HepG2 (cell line): Measurements from ENCODE around the gene CCDC3. TPM values are rescaled to one million over a fixed set of nuclear protein-coding genes. Genes with fewer than 3 reads are reported as not detected.

Experiments
- ATAC-seq: fragments of 200-7000 bp; cut with Tn5 transposase; 3 replicates; pipeline ENCODE4 v1.9.1; 2020; ENCODE audit warnings: mild to moderate bottlenecking, moderate library complexity
- BruUV-seq: library from RNA; stranded (reverse); fragments of 400-500 nt; replicated peaks from 2 replicates; lab custom pipeline; 2021; lab: Mats Ljungman, UMichigan
- CTCF ChIA-PET: fragments of 300-600 bp; formaldehyde crosslinking; extraction: SDS; loops from one replicate; lab custom pipeline; 2021; ENCODE audit warnings: low total read pairs, inconsistent platforms, low intra/inter-chr PET ratio; lab: Yijun Ruan, JAX
- POLR2A ChIA-PET: fragments of 350-600 bp; sonication (Branson Sonifier 250); formaldehyde crosslinking; loops from one replicate; lab custom pipeline; 2020; ENCODE audit warnings: antibody characterized with exemption, inconsistent platforms; lab: Yijun Ruan, JAX
- DNase-seq: peaks from one replicate; pipeline ENCODE4 v3.0.0-alpha.2; 2015; ENCODE audit warnings: low spot score
- FAIRE-seq: peaks from 3 replicates; lab custom pipeline; 2011; peaks lifted over from hg19 to GRCh38; lab: Jason Lieb, UNC
- H2AFZ ChIP-seq: one replicate; pipeline ENCODE4 v1.6.1; 2011; ENCODE audit warnings: low read length, inconsistent platforms
- H3K27ac ChIP-seq: fragments of 300-600 bp; 3 replicates; pipeline ENCODE4 v1.8.0; 2011; ENCODE audit warnings: mixed run types, mild to moderate bottlenecking, mixed read lengths, low read length, inconsistent platforms; ENCODE audit not compliant: insufficient read depth; ENCODE audit errors: extremely low read length
- H3K27me3 ChIP-seq, 2 experiments: fragments of 200-600 bp in 1 of 2; 2 replicates in 1 of 2; 3 replicates in 1 of 2; pipeline versions ENCODE4 v1.6.0 to v1.8.0; 2011; ENCODE audit warnings: low read length in 2 of 2, mild to moderate bottlenecking in 2 of 2, moderate library complexity in 2 of 2, inconsistent platforms in 1 of 2; ENCODE audit not compliant: insufficient read depth in 2 of 2, control insufficient read depth in 1 of 2
- H3K36me3 ChIP-seq, 2 experiments: fragments of 200-600 bp in 1 of 2; replicated peaks in 1 of 2; 2 replicates in 1 of 2; 3 replicates in 1 of 2; pipeline versions ENCODE4 v1.5.1 to v1.8.0; 2011; ENCODE audit warnings: low read length in 2 of 2, inconsistent platforms in 1 of 2; ENCODE audit not compliant: insufficient read depth in 2 of 2, control insufficient read depth in 1 of 2
- H3K4me1 ChIP-seq: 2 replicates; pipeline ENCODE4 v1.5.1; 2012; ENCODE audit warnings: low read length, inconsistent platforms; ENCODE audit not compliant: insufficient read depth
- H3K4me2 ChIP-seq: 2 replicates; pipeline ENCODE4 v1.6.0; 2011; ENCODE audit warnings: low read depth, low read length, inconsistent platforms
- H3K4me3 ChIP-seq, 3 experiments: fragments of 200-600 bp in 1 of 3; sonication (generic), shearing (Covaris generic) in 1 of 3; replicated peaks in 1 of 3; 2 replicates each; pipeline ENCODE4 v1.5.1; 2011 to 2016; ENCODE audit warnings: low read length in 3 of 3, inconsistent platforms in 2 of 3, low read depth in 2 of 3, mild to moderate bottlenecking in 2 of 3, control low read depth in 1 of 3, mixed read lengths in 1 of 3; ENCODE audit not compliant: insufficient read depth in 1 of 3
- H3K79me2 ChIP-seq: one replicate; pipeline ENCODE4 v1.6.1; 2011; ENCODE audit warnings: low read length, inconsistent platforms; ENCODE audit not compliant: insufficient read depth
- H3K9ac ChIP-seq: 2 replicates; pipeline ENCODE4 v1.6.0; 2011; ENCODE audit warnings: mild to moderate bottlenecking, low read depth, low read length, inconsistent platforms; ENCODE audit not compliant: insufficient read depth
- H3K9me3 ChIP-seq: 2 replicates; pipeline ENCODE4 v1.5.1; 2012; ENCODE audit warnings: mild to moderate bottlenecking, low read length
- H4K20me1 ChIP-seq: 2 replicates; pipeline ENCODE4 v1.6.0; 2011; ENCODE audit warnings: inconsistent platforms, mild to moderate bottlenecking, low read length, moderate library complexity; ENCODE audit not compliant: insufficient read depth
- BHLHE40 ChIP-seq: IDR thresholded peaks from 2 replicates; pipeline ENCODE4 v1.6.1; 2011; ENCODE audit warnings: low read length, improper control_type of control experiment
- CBFB ChIP-seq: sonication (generic); formaldehyde crosslinking; IDR thresholded peaks from 2 replicates; pipeline ENCODE4 v1.4.0; 2020; ENCODE audit warnings: missing genetic modification reagents
- EZH2 ChIP-seq: conservative IDR thresholded peaks from 2 replicates; pipeline ENCODE4 v1.6.1; 2012; ENCODE audit warnings: mild to moderate bottlenecking, low read depth, low read length, moderate library complexity
- MEIS1 ChIP-seq: sonication (generic); formaldehyde crosslinking; IDR thresholded peaks from 2 replicates; pipeline ENCODE4 v1.9.0; 2021; ENCODE audit warnings: mild to moderate bottlenecking, missing genetic modification reagents, moderate library complexity, borderline replicate concordance
- TBX3 ChIP-seq: fragments of 450-650 bp; IDR thresholded peaks from 2 replicates; pipeline ENCODE4 v1.6.1; 2017; ENCODE audit warnings: antibody characterized with exemption, mild to moderate bottlenecking, inconsistent platforms, borderline replicate concordance
- ZBTB8A ChIP-seq: sonication (generic); formaldehyde crosslinking; IDR thresholded peaks from 2 replicates; pipeline ENCODE4 v1.4.0; 2020; ENCODE audit warnings: mild to moderate bottlenecking, low read depth, missing genetic modification reagents, borderline replicate concordance
- ZNF556 ChIP-seq: sonication (generic); formaldehyde crosslinking; IDR thresholded peaks from 2 replicates; pipeline ENCODE4 v1.4.0; 2020; ENCODE audit warnings: mild to moderate bottlenecking, missing genetic modification reagents, borderline replicate concordance
- ZSCAN12 ChIP-seq: sonication (generic); formaldehyde crosslinking; IDR thresholded peaks from 2 replicates; pipeline ENCODE4 v1.9.0; 2021; ENCODE audit warnings: mild to moderate bottlenecking, missing genetic modification reagents
- WGBS: methylation state at CpG from one replicate; pipeline ENCODE4 v1.1.6; 2017; ENCODE audit warnings: low lambda C conversion rate; 5-methylcytosine and 5-hydroxymethylcytosine counted together
- in situ Hi-C: cut with HindIII; loops from 2 replicates; pipeline ENCODE4 v1.10.0; 2017; ENCODE audit warnings: low pct_unique_long_range_greater_than_20kb; ENCODE audit not compliant: extremely low pct_ligation_motif_present
- intact Hi-C: fragments of 100-400 bp; cut with micrococcal nuclease; formaldehyde crosslinking; loops from one replicate; pipeline ENCODE4 v1.10.0; 2022; ENCODE audit not compliant: unreplicated experiment
- polyA plus RNA-seq, 8 experiments: library from polyadenylated mRNA; depleted of rRNA in 3 of 8; stranded (reverse) in 7 of 8; unstranded in 1 of 8; fragments of >200 nt; fragmentation: Illumina TruSeq in 4 of 8; extraction: Trizol in 4 of 8; gene quantifications; 2 replicates each; pipeline versions ENCODE4 v1.2.1 to v1.2.3, GENCODE V29; 2011 to 2016; ENCODE audit warnings: low read depth in 4 of 8, missing spikeins in 1 of 8, mixed read lengths in 1 of 8; ENCODE audit not compliant: insufficient read depth in 1 of 8
- total RNA-seq, 5 experiments: library from RNA; depleted of rRNA; stranded (reverse); fragments of >200 nt; fragmentation: Illumina TruSeq; extraction: Trizol; gene quantifications; 2 replicates each; pipeline ENCODE4 v1.2.3, GENCODE V29; 2016; ENCODE audit warnings: low read depth in 1 of 5
- TF ChIP-seq, protein P1 (sequence below): sonication (generic); formaldehyde crosslinking; IDR thresholded peaks from 2 replicates; pipeline ENCODE4 v1.5.1; 2020; ENCODE audit warnings: missing genetic modification reagents, mild to moderate bottlenecking, borderline replicate concordance
- TF ChIP-seq, protein P2 (sequence below): sonication (generic); formaldehyde crosslinking; IDR thresholded peaks from 2 replicates; pipeline ENCODE4 v1.4.0; 2020; ENCODE audit warnings: missing genetic modification reagents
- TF ChIP-seq, protein P3 (sequence below), 2 experiments: sonication (generic) in 1 of 2; formaldehyde crosslinking in 1 of 2; IDR thresholded peaks; 2 replicates each; pipeline versions ENCODE4 v1.5.1 to v1.6.1; 2011 to 2020; ENCODE audit warnings: borderline replicate concordance in 1 of 2, low read depth in 1 of 2, low read length in 1 of 2, mild to moderate bottlenecking in 1 of 2, missing genetic modification reagents in 1 of 2, moderate library complexity in 1 of 2

Gene CCDC3
- total and polyA plus RNA-seq, 2 of the 13 experiments (the other 11 are each of a cell fraction or from before 2014, with no cell fraction given), result not detected

- Histone ChIP-seq H4K20me1 (no peaks in the 10 kb centered on the region), H3K4me2 (no peak overlapping the region), H2AFZ (no peak overlapping the region), H3K27me3 (peaks cover 0 to 7% of the 10 kb centered on the region in 2 experiments; a peak in 1 of 5 replicates), H3K27ac (no peak overlapping the region), H3K4me3 (no peak overlapping the region), H3K4me1 (no peaks in the 10 kb centered on the region), H3K79me2 (no peaks in the 10 kb centered on the region), H3K9me3 (no peaks in the 10 kb centered on the region), H3K36me3 (no peaks in the 10 kb centered on the region), H3K9ac (no peak overlapping the region)
- no TSS peak for BruUV-seq
- CTCF ChIA-PET, result no interaction called here
- FAIRE-seq, result no peak
- in situ Hi-C loops (no loop called here), intact Hi-C loops (no loop called here)
- WGBS, result 20% methylated on average over 13 of the region's 13 CpGs
- no peak for DNase-seq
- POLR2A ChIA-PET, result no interaction called here
- no peak for ATAC-seq
- no peak for TF ChIP-seq ZNF556
- TF ChIP-seq MEIS1 (CRISPR knock-in tag), result no peak
- TF ChIP-seq TBX3, result no peak
- TF ChIP-seq ZSCAN12 (CRISPR knock-in tag), result no peak
- no peak for TF ChIP-seq BHLHE40
- no peak for TF ChIP-seq CBFB (CRISPR knock-in tag)
- TF ChIP-seq, protein P1, sequence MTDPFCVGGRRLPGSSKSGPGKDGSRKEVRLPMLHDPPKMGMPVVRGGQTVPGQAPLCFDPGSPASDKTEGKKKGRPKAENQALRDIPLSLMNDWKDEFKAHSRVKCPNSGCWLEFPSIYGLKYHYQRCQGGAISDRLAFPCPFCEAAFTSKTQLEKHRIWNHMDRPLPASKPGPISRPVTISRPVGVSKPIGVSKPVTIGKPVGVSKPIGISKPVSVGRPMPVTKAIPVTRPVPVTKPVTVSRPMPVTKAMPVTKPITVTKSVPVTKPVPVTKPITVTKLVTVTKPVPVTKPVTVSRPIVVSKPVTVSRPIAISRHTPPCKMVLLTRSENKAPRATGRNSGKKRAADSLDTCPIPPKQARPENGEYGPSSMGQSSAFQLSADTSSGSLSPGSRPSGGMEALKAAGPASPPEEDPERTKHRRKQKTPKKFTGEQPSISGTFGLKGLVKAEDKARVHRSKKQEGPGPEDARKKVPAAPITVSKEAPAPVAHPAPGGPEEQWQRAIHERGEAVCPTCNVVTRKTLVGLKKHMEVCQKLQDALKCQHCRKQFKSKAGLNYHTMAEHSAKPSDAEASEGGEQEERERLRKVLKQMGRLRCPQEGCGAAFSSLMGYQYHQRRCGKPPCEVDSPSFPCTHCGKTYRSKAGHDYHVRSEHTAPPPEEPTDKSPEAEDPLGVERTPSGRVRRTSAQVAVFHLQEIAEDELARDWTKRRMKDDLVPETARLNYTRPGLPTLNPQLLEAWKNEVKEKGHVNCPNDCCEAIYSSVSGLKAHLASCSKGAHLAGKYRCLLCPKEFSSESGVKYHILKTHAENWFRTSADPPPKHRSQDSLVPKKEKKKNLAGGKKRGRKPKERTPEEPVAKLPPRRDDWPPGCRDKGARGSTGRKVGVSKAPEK (CRISPR knock-in tag), result no peak
- no peak for TF ChIP-seq EZH2
- TF ChIP-seq, protein P2, sequence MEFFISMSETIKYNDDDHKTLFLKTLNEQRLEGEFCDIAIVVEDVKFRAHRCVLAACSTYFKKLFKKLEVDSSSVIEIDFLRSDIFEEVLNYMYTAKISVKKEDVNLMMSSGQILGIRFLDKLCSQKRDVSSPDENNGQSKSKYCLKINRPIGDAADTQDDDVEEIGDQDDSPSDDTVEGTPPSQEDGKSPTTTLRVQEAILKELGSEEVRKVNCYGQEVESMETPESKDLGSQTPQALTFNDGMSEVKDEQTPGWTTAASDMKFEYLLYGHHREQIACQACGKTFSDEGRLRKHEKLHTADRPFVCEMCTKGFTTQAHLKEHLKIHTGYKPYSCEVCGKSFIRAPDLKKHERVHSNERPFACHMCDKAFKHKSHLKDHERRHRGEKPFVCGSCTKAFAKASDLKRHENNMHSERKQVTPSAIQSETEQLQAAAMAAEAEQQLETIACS (CRISPR knock-in tag), result no peak
- TF ChIP-seq ZBTB8A (CRISPR knock-in tag), result no peak
- TF ChIP-seq, protein P3, sequence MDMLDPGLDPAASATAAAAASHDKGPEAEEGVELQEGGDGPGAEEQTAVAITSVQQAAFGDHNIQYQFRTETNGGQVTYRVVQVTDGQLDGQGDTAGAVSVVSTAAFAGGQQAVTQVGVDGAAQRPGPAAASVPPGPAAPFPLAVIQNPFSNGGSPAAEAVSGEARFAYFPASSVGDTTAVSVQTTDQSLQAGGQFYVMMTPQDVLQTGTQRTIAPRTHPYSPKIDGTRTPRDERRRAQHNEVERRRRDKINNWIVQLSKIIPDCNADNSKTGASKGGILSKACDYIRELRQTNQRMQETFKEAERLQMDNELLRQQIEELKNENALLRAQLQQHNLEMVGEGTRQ (IDR thresholded peaks at IDR 0.05; ENCODE audit: low read depth, low read length), result no peak
- TF ChIP-seq, protein P3 (CRISPR knock-in tag; IDR thresholded peaks at IDR 0.05; ENCODE audit: borderline replicate concordance), result no peak
- TF ChIP-seq, all 625 proteins: peak for 0
Measured at GRCh38 chr10:12922117-12922900, 79.2 kb downstream of the CCDC3 start.
